ENCODE measurements around the gene GJB6. TPM values are rescaled to one million over a fixed set of nuclear protein-coding genes. Genes with fewer than 3 reads are reported as not detected.

The GJB6 gene
- total RNA-seq, 1 experiment from 2014 or later: 0.24 TPM

DNA sequence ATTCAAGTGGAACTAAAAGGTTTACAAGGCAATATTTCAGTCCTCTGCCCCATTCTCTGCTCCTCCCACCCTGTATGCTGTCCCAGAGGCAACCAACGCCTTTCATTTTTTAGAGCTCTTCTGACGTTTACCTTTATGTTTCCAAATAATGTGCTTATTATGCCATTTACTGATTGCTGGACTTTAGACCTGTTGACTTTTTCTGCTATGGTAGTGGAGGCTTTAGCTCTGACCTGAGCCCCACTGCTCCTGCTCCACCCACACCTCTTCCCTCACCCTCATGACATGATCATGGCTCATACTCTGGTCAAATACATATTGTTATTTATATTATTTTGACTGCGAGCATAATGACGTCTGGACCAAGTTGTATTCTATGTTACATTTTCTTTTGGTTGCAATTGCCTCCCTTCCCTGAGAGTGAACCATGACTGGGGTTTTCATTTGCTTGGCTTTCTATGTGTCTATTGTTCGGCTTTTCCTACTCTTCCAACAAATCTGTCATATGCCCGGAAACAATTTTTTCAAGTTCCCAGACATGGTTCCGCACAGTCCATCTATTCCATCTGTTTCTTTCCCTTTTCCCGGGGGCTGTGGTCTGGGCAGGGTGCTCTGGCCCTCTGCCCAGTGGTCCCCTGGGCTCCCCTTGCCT is 31.4 kb upstream of the GJB6 start:
- no peak overlapping the region for H3K4me3 Mint-ChIP-seq (ENCODE audit: low read depth, unreplicated experiment)

DNA sequence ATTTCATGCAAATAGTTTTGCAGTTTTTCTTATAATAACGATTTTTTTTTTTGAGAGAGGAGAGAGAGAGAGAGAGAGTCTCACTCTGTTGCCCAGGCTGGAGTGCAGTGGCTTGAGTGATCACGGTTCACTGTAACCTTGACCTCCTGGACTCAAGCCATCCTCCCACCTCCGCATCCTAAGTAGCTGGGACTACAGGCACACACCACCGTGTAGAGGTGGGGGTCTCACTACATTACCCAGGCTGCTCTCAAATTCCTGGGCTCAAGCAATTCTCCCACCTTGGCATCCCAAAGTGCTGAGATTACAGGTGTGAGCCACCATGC is 26.8 kb upstream of the GJB6 start:
- no TSS peak for BruUV-seq (replicated peaks)
- CTCF ChIA-PET: no interaction called here
- Mint-ChIP-seq H3K4me1 (ENCODE audit: low read depth, unreplicated experiment) (peaks cover 6% of the 10 kb centered on the region), H3K27ac (ENCODE audit: unreplicated experiment) (no peak overlapping the region), H3K4me3 (ENCODE audit: low read depth, unreplicated experiment) (no peak overlapping the region), H3K36me3 (ENCODE audit: insufficient read depth, unreplicated experiment) (no peaks in the 10 kb centered on the region), H3K27me3 (ENCODE audit: unreplicated experiment) (peaks cover 25% of the 10 kb centered on the region), H3K9me3 (ENCODE audit: low read depth, unreplicated experiment) (no peaks in the 10 kb centered on the region)
- DNase-seq: no peak
- intact Hi-C loops (cut with micrococcal nuclease; ENCODE audit: unreplicated experiment): no loop called here
- TF ChIP-seq, protein P1, sequence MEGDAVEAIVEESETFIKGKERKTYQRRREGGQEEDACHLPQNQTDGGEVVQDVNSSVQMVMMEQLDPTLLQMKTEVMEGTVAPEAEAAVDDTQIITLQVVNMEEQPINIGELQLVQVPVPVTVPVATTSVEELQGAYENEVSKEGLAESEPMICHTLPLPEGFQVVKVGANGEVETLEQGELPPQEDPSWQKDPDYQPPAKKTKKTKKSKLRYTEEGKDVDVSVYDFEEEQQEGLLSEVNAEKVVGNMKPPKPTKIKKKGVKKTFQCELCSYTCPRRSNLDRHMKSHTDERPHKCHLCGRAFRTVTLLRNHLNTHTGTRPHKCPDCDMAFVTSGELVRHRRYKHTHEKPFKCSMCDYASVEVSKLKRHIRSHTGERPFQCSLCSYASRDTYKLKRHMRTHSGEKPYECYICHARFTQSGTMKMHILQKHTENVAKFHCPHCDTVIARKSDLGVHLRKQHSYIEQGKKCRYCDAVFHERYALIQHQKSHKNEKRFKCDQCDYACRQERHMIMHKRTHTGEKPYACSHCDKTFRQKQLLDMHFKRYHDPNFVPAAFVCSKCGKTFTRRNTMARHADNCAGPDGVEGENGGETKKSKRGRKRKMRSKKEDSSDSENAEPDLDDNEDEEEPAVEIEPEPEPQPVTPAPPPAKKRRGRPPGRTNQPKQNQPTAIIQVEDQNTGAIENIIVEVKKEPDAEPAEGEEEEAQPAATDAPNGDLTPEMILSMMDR (IDR thresholded peaks at IDR 0.05; ENCODE audit: unreplicated experiment): no peak

More for the DNA sequence above, 31.4 kb upstream of the GJB6 start:
- H3K27ac Mint-ChIP-seq (ENCODE audit: unreplicated experiment): no peak overlapping the region
- H3K27me3 Mint-ChIP-seq (ENCODE audit: unreplicated experiment): peaks cover 9% of the 10 kb centered on the region
- intact Hi-C loops (cut with micrococcal nuclease; ENCODE audit: unreplicated experiment): no loop called here
- CTCF ChIA-PET: no interaction called here
- TF ChIP-seq, protein P1 (IDR thresholded peaks at IDR 0.05; ENCODE audit: unreplicated experiment): no peak
- DNase-seq: no peak
- H3K9me3 Mint-ChIP-seq (ENCODE audit: low read depth, unreplicated experiment): no peaks in the 10 kb centered on the region
- peaks cover 13% of the 10 kb centered on the region for H3K4me1 Mint-ChIP-seq (ENCODE audit: low read depth, unreplicated experiment)
- no TSS peak for BruUV-seq (replicated peaks)
- H3K36me3 Mint-ChIP-seq (ENCODE audit: insufficient read depth, unreplicated experiment): no peaks in the 10 kb centered on the region

DNA sequence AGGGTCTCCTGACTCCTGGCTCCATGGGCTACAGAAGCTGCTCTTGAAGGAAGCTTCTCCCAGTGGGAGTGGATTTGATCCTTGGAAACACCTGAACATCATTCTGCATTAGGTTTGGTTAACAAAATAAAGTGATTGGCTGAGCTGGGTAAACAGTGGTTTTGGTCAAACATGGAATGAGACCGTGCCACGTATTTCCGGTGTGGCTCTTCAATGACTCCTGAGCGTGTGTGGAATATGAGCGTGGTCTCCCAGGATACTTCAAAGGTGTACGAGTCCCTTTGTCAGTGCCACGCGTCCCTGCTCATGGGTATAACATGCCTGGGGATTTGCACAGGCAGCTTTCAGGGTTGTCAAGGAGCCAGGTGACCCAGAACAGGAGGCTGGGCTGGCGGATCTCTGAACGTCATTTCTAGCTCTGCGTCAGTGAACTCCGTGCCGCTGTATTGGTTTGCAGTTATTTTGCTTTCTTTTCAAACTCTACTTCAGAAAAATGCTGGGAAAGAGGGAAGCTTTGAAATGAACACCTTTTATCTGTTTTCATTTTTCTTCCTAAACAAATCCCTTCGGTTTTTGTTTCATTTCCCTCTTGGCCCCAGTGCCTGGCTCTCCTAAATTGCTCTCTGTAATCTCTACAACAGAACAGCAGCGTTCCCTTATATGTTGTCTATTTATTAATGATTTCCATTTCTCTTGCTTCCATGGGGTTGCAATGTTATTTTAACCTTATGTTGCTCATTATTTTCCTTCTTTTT is 26.3 kb upstream of the GJB6 start:
- Mint-ChIP-seq H3K27me3 (ENCODE audit: unreplicated experiment) (peaks cover 25% of the 10 kb centered on the region), H3K36me3 (ENCODE audit: insufficient read depth, unreplicated experiment) (no peaks in the 10 kb centered on the region), H3K9me3 (ENCODE audit: low read depth, unreplicated experiment) (no peaks in the 10 kb centered on the region), H3K27ac (ENCODE audit: unreplicated experiment) (no peak overlapping the region), H3K4me1 (ENCODE audit: low read depth, unreplicated experiment) (peaks cover under 1% of the 10 kb centered on the region), H3K4me3 (ENCODE audit: low read depth, unreplicated experiment) (no peak overlapping the region)
- DNase-seq: no peak
- CTCF ChIA-PET: no interaction called here
- intact Hi-C loops (cut with micrococcal nuclease; ENCODE audit: unreplicated experiment): no loop called here
- BruUV-seq (replicated peaks): no TSS peak
- TF ChIP-seq, protein P1 (IDR thresholded peaks at IDR 0.05; ENCODE audit: unreplicated experiment): no peak

DNA sequence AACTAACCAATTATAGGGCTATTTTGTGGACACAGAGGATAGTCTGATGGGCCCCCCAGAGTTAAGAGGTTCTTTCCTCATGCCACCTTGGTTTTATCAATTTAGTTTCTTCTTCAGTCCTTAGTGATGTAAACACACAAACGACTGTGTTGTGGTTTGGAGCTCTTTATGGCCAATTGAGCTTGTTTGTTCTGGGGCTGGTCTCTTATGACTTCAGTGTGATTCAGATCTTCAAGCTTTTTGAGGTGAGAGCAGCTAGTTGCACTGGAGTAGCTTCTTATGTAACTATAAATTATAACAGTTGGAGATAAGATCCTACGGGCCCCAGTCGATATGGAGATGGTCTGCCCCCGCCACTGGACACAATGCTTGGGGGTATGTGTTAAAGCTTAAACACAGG is 22.0 kb upstream of the GJB6 start:
- CTCF ChIA-PET: interaction anchor here (0.7 kb wide), 1 partner anchor 13 kb away, joined by 3 read pairs; no protein-coding TSS in a partner anchor

More for the DNA sequence above, 22.0 kb upstream of the GJB6 start:
- no peaks in the 10 kb centered on the region for H3K9me3 Mint-ChIP-seq (ENCODE audit: low read depth, unreplicated experiment)
- H3K4me1 Mint-ChIP-seq (ENCODE audit: low read depth, unreplicated experiment): no peaks in the 10 kb centered on the region
- peaks cover 5% of the 10 kb centered on the region for H3K36me3 Mint-ChIP-seq (ENCODE audit: insufficient read depth, unreplicated experiment)
- DNase-seq: no peak
- no peak overlapping the region for H3K4me3 Mint-ChIP-seq (ENCODE audit: low read depth, unreplicated experiment)
- peaks cover 16% of the 10 kb centered on the region for H3K27me3 Mint-ChIP-seq (ENCODE audit: unreplicated experiment)
- TF ChIP-seq, protein P1 (IDR thresholded peaks at IDR 0.05; ENCODE audit: unreplicated experiment): no peak
- no TSS peak for BruUV-seq (replicated peaks)
- H3K27ac Mint-ChIP-seq (ENCODE audit: unreplicated experiment): no peak overlapping the region
- intact Hi-C loops (cut with micrococcal nuclease; ENCODE audit: unreplicated experiment): no loop called here
